OCI-LY1 (cell line): ENCODE measurements around the gene ABCB10.

Experiments used
- H2AFZ ChIP-seq: fragments of 200-600 bp; sonication (generic), shearing (Covaris generic); 2 replicates; pipeline ENCODE4 v1.6.0; 2014; ENCODE audit warnings: antibody characterized with exemption, mild to moderate bottlenecking, low read length
- H3F3A ChIP-seq: fragments of 200-600 bp; sonication (generic), shearing (Covaris generic); 2 replicates; pipeline ENCODE4 v1.6.0; 2014; ENCODE audit warnings: mild to moderate bottlenecking, antibody characterized with exemption, low read length, moderate library complexity; ENCODE audit not compliant: insufficient read depth
- H3K27ac ChIP-seq: fragments of 200-600 bp; sonication (generic); 2 replicates; pipeline ENCODE4 v1.5.1; 2014; ENCODE audit warnings: low read length, mixed run types, mild to moderate bottlenecking, low read depth; ENCODE audit not compliant: poor library complexity, severe bottlenecking
- H3K27me3 ChIP-seq: fragments of 200-600 bp; sonication (generic); 2 replicates; pipeline ENCODE4 v1.6.0; 2014; ENCODE audit warnings: antibody characterized with exemption, mild to moderate bottlenecking, low read length, moderate library complexity; ENCODE audit not compliant: insufficient read depth
- H3K36me3 ChIP-seq: fragments of 200-600 bp; sonication (generic); 2 replicates; pipeline ENCODE4 v1.6.1; 2014; ENCODE audit warnings: mild to moderate bottlenecking, antibody characterized with exemption, low read length, moderate library complexity, mixed read lengths; ENCODE audit not compliant: insufficient read depth
- H3K4me1 ChIP-seq: fragments of 200-600 bp; sonication (generic); 2 replicates; pipeline ENCODE4 v1.5.1; 2014; ENCODE audit warnings: mild to moderate bottlenecking, low read length, moderate library complexity; ENCODE audit not compliant: insufficient read depth, severe bottlenecking
- H3K4me2 ChIP-seq: fragments of 200-600 bp; sonication (generic), shearing (Covaris generic); 2 replicates; pipeline ENCODE4 v1.6.1; 2014; ENCODE audit warnings: low read length
- H3K4me3 ChIP-seq: fragments of 200-600 bp; sonication (generic); 2 replicates; pipeline ENCODE4 v1.5.1; 2014; ENCODE audit warnings: low read length, low read depth, mild to moderate bottlenecking, mixed read lengths; ENCODE audit not compliant: poor library complexity, severe bottlenecking
- H3K79me2 ChIP-seq: fragments of 200-600 bp; shearing (Covaris generic); 2 replicates; pipeline ENCODE4 v1.6.1; 2016; ENCODE audit warnings: mixed run types, low read length, mixed read lengths; ENCODE audit not compliant: insufficient read depth
- H3K9ac ChIP-seq: fragments of 200-600 bp; sonication (generic), shearing (Covaris generic); 2 replicates; pipeline ENCODE4 v1.6.1; 2014; ENCODE audit warnings: mild to moderate bottlenecking, low read length, mixed read lengths
- H3K9me2 ChIP-seq: fragments of 200-600 bp; sonication (generic), shearing (Covaris generic); 2 replicates; pipeline ENCODE4 v1.6.1; 2014; ENCODE audit warnings: low read depth, mild to moderate bottlenecking, low read length, mixed read lengths
- H3K9me3 ChIP-seq: fragments of 200-600 bp; shearing (Covaris generic); 2 replicates; pipeline ENCODE4 v1.6.1; 2014; ENCODE audit warnings: low read length, mixed read lengths
- H4K20me1 ChIP-seq: fragments of 200-600 bp; sonication (generic), shearing (Covaris generic); 2 replicates; pipeline ENCODE4 v1.6.0; 2016; ENCODE audit warnings: mild to moderate bottlenecking, low read length; ENCODE audit not compliant: insufficient read depth
- CTCF ChIP-seq: fragments of 200-600 bp; sonication (generic), shearing (Covaris generic); IDR thresholded peaks from 2 replicates; pipeline ENCODE4 v1.5.1; 2017; ENCODE audit warnings: mild to moderate bottlenecking, antibody characterized with exemption, low read length, moderate library complexity, mixed read lengths
- EZH2 ChIP-seq: fragments of 200-600 bp; sonication (generic), shearing (Covaris generic); IDR thresholded peaks from 2 replicates; pipeline ENCODE4 v1.8.0; 2017; ENCODE audit warnings: borderline replicate concordance, mixed run types, mild to moderate bottlenecking, antibody characterized with exemption, low read length, moderate library complexity, mixed read lengths

The ABCB10 gene

GRCh38 chr1:229466887-229467286 lies 91.6 kb downstream of the ABCB10 start:
- Histone ChIP-seq H3K4me1 (no peaks in the 10 kb centered on the region), H3K9me3 (no peaks in the 10 kb centered on the region), H3K4me2 (no peak overlapping the region), H3K27me3 (no peaks in the 10 kb centered on the region), H3K36me3 (peaks cover 89% of the 10 kb centered on the region), H3K9ac (no peak overlapping the region), H3K79me2 (no peaks in the 10 kb centered on the region), H4K20me1 (no peaks in the 10 kb centered on the region), H2AFZ (no peak overlapping the region), H3K9me2 (no peaks in the 10 kb centered on the region), H3K4me3 (no peak overlapping the region), H3K27ac (no peak overlapping the region), H3F3A (no peaks in the 10 kb centered on the region)
- TF ChIP-seq EZH2 (no peak), CTCF (no peak)
